HepG2 (cell line): ENCODE data around the gene FOXI2. TPM values are rescaled to one million over a fixed set of nuclear protein-coding genes. Genes with fewer than 3 reads are reported as not detected.

Experiments
- IKZF4 ChIP-seq: sonication (generic); formaldehyde crosslinking; IDR thresholded peaks from 2 replicates; pipeline ENCODE4 v1.5.1; 2020; ENCODE audit warnings: borderline replicate concordance, mild to moderate bottlenecking, low read depth, missing genetic modification reagents; ENCODE audit errors: not compliant biosample characterization
- polyA plus RNA-seq, 8 experiments: library from polyadenylated mRNA; depleted of rRNA in 3 of 8; stranded (reverse) in 7 of 8; unstranded in 1 of 8; fragments of >200 nt; fragmentation: Illumina TruSeq in 4 of 8; extraction: Trizol in 4 of 8; gene quantifications; 2 replicates each; pipeline versions ENCODE4 v1.2.1 to v1.2.3, GENCODE V29; 2011 to 2016; ENCODE audit warnings: low read depth in 4 of 8, missing spikeins in 1 of 8, mixed read lengths in 1 of 8; ENCODE audit not compliant: insufficient read depth in 1 of 8
- total RNA-seq, 5 experiments: library from RNA; depleted of rRNA; stranded (reverse); fragments of >200 nt; fragmentation: Illumina TruSeq; extraction: Trizol; gene quantifications; 2 replicates each; pipeline ENCODE4 v1.2.3, GENCODE V29; 2016; ENCODE audit warnings: low read depth in 1 of 5
- TF ChIP-seq, protein P1 (sequence below), 2 experiments: sonication (generic) in 1 of 2; formaldehyde crosslinking in 1 of 2; IDR thresholded peaks; 2 replicates each; pipeline versions ENCODE4 v1.6.1 to v1.9.0; 2014 to 2022; ENCODE audit warnings: antibody characterized with exemption in 1 of 2, borderline replicate concordance in 1 of 2, inconsistent platforms in 1 of 2, low read depth in 1 of 2, missing genetic modification reagents in 1 of 2
- TF ChIP-seq, protein P2 (sequence below): fragments of 450-650 bp; IDR thresholded peaks from 2 replicates; pipeline ENCODE4 v1.6.1; 2016

Gene FOXI2
- total and polyA plus RNA-seq, 2 of the 13 experiments (the other 11 are each of a cell fraction or from before 2014, with no cell fraction given): not detected

DNA sequence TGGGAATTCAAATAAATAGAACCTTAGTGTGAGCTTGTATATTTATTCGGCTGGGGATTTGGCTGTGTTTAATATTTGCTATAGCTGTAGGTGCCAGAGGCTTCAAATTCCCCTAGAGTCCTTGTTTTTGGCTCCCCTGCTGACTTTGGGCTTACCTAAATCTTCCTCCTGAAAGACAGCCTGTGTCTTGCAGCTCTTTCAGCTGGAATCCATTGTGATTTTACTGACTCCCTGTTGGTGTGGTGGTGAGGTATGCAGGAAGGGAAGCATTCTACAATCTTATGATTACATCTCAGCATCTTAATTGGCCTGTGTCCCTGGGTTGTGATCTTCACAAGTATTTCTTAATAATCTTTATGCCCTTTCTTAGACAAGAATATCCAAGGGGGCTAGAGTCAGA is 25.9 kb downstream of the FOXI2 start (continued):
- TF ChIP-seq, protein P1, sequence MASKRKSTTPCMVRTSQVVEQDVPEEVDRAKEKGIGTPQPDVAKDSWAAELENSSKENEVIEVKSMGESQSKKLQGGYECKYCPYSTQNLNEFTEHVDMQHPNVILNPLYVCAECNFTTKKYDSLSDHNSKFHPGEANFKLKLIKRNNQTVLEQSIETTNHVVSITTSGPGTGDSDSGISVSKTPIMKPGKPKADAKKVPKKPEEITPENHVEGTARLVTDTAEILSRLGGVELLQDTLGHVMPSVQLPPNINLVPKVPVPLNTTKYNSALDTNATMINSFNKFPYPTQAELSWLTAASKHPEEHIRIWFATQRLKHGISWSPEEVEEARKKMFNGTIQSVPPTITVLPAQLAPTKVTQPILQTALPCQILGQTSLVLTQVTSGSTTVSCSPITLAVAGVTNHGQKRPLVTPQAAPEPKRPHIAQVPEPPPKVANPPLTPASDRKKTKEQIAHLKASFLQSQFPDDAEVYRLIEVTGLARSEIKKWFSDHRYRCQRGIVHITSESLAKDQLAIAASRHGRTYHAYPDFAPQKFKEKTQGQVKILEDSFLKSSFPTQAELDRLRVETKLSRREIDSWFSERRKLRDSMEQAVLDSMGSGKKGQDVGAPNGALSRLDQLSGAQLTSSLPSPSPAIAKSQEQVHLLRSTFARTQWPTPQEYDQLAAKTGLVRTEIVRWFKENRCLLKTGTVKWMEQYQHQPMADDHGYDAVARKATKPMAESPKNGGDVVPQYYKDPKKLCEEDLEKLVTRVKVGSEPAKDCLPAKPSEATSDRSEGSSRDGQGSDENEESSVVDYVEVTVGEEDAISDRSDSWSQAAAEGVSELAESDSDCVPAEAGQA (IDR thresholded peaks at IDR 0.05; ENCODE audit: low read depth): no peak
- TF ChIP-seq, protein P1 (CRISPR knock-in tag; IDR thresholded peaks at IDR 0.05; ENCODE audit: borderline replicate concordance): no peak
- TF ChIP-seq, protein P2, sequence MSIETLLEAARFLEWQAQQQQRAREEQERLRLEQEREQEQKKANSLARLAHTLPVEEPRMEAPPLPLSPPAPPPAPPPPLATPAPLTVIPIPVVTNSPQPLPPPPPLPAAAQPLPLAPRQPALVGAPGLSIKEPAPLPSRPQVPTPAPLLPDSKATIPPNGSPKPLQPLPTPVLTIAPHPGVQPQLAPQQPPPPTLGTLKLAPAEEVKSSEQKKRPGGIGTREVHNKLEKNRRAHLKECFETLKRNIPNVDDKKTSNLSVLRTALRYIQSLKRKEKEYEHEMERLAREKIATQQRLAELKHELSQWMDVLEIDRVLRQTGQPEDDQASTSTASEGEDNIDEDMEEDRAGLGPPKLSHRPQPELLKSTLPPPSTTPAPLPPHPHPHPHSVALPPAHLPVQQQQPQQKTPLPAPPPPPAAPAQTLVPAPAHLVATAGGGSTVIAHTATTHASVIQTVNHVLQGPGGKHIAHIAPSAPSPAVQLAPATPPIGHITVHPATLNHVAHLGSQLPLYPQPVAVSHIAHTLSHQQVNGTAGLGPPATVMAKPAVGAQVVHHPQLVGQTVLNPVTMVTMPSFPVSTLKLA: no peak
- TF ChIP-seq IKZF4 (CRISPR knock-in tag): no peak
- TF ChIP-seq, all 625 proteins: peak for 0
